ENCODE measurements around the gene RASEF. TPM values are rescaled to one million over a fixed set of nuclear protein-coding genes. Genes with fewer than 3 reads are reported as not detected.

The RASEF gene
- total RNA-seq, 1 donor from 2014 or later: 7.6 TPM

- Histone ChIP-seq H3K27me3 (no peaks in the 10 kb centered on the region), H3K36me3 (no peaks in the 10 kb centered on the region), H3K4me1 (peaks cover 23% of the 10 kb centered on the region), H3K4me3 (no peak overlapping the region), H3K9me3 (no peaks in the 10 kb centered on the region), H3K27ac (no peak overlapping the region)
- no peak for TF ChIP-seq POLR2A (IDR thresholded peaks at IDR 0.05)
- TF ChIP-seq CTCF (IDR thresholded peaks at IDR 0.05): no peak
- TF ChIP-seq POLR2AphosphoS5 (IDR thresholded peaks at IDR 0.05; ENCODE audit: insufficient read depth in 1 of 2, low read depth in 1 of 2): no peak
- DNase-seq (ENCODE audit: extremely low spot score in 2 of 2): no peak
- intact Hi-C loops (cut with DNase I): no loop called here
Observed at GRCh38 chr9:83059417-83059816, 3.5 kb downstream of the RASEF start.

GRCh38 chr9:83056911-83057310 is 6.0 kb downstream of the RASEF start:
- no peak overlapping the region for H3K4me3 ChIP-seq
- peaks cover 8% of the 10 kb centered on the region for H3K4me1 ChIP-seq
- H3K36me3 ChIP-seq: no peaks in the 10 kb centered on the region
- DNase-seq (ENCODE audit: extremely low spot score in 2 of 2): no peak
- intact Hi-C loops (cut with DNase I): no loop called here
- no peaks in the 10 kb centered on the region for H3K9me3 ChIP-seq
- H3K27ac ChIP-seq: no peak overlapping the region
- no peaks in the 10 kb centered on the region for H3K27me3 ChIP-seq
- no peak for TF ChIP-seq CTCF (IDR thresholded peaks at IDR 0.05)
- no peak for TF ChIP-seq POLR2A (IDR thresholded peaks at IDR 0.05)
- TF ChIP-seq POLR2AphosphoS5 (IDR thresholded peaks at IDR 0.05; ENCODE audit: insufficient read depth in 1 of 2, low read depth in 1 of 2): no peak

- H3K27ac ChIP-seq: no peak overlapping the region
- TF ChIP-seq POLR2AphosphoS5 (IDR thresholded peaks at IDR 0.05; ENCODE audit: insufficient read depth in 1 of 2, low read depth in 1 of 2) (no peak), POLR2A (IDR thresholded peaks at IDR 0.05) (no peak), CTCF (IDR thresholded peaks at IDR 0.05) (no peak)
- H3K4me1 ChIP-seq: peaks cover under 1% of the 10 kb centered on the region
- intact Hi-C loops (cut with DNase I): no loop called here
- no peaks in the 10 kb centered on the region for H3K27me3 ChIP-seq
- H3K9me3 ChIP-seq: no peaks in the 10 kb centered on the region
- DNase-seq (ENCODE audit: extremely low spot score in 2 of 2): no peak
- H3K36me3 ChIP-seq: no peaks in the 10 kb centered on the region
- no peak overlapping the region for H3K4me3 ChIP-seq
Observed at GRCh38 chr9:83056174-83056573, 6.8 kb downstream of the RASEF start.

- H3K4me3 ChIP-seq: no peak overlapping the region
- no peaks in the 10 kb centered on the region for H3K9me3 ChIP-seq
- intact Hi-C loops (cut with DNase I): no loop called here
- H3K4me1 ChIP-seq: no peaks in the 10 kb centered on the region
- H3K36me3 ChIP-seq: no peaks in the 10 kb centered on the region
- no peaks in the 10 kb centered on the region for H3K27me3 ChIP-seq
- no peak for TF ChIP-seq POLR2A (IDR thresholded peaks at IDR 0.05)
- no peak for TF ChIP-seq POLR2AphosphoS5 (IDR thresholded peaks at IDR 0.05; ENCODE audit: insufficient read depth in 1 of 2, low read depth in 1 of 2)
- no peak for TF ChIP-seq CTCF (IDR thresholded peaks at IDR 0.05)
- no peak for DNase-seq (ENCODE audit: extremely low spot score in 2 of 2)
- no peak overlapping the region for H3K27ac ChIP-seq
Observed at GRCh38 chr9:83047839-83048775, 14.8 kb downstream of the RASEF start.

GRCh38 chr9:83043597-83043996 is 19.3 kb downstream of the RASEF start:
- DNase-seq (ENCODE audit: extremely low spot score in 2 of 2): no peak
- no peak for TF ChIP-seq POLR2AphosphoS5 (IDR thresholded peaks at IDR 0.05; ENCODE audit: insufficient read depth in 1 of 2, low read depth in 1 of 2)
- no peak for TF ChIP-seq POLR2A (IDR thresholded peaks at IDR 0.05)
- TF ChIP-seq CTCF (IDR thresholded peaks at IDR 0.05): no peak

More at GRCh38 chr9:83043597-83043996, 19.3 kb downstream of the RASEF start:
- no peaks in the 10 kb centered on the region for H3K27me3 ChIP-seq
- H3K36me3 ChIP-seq: no peaks in the 10 kb centered on the region
- no peak overlapping the region for H3K4me3 ChIP-seq
- intact Hi-C loops (cut with DNase I): no loop called here
- no peaks in the 10 kb centered on the region for H3K4me1 ChIP-seq
- no peaks in the 10 kb centered on the region for H3K9me3 ChIP-seq
- H3K27ac ChIP-seq: no peak overlapping the region
